ENCODE results near the gene LRRN3.

DNA sequence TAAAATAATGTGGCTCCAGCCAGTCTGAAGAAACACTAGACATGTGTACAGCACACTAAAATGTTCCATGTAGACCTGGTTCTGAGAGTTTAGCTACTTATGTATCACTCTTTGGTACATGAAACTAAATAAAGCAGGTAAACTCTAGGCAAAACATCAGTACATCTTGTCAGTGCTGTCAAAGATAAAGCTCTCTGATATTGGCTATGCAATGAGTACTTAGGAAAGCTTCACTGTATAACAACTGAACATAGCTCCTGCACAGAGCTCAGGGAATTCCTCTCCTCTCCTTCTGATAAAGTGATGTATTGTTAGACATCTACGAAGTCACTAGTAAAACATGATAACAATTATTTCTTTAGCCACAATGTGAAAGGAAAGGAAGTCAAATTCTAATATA lies 3.5 kb downstream of the LRRN3 start:
- TF ChIP-seq, protein P1, sequence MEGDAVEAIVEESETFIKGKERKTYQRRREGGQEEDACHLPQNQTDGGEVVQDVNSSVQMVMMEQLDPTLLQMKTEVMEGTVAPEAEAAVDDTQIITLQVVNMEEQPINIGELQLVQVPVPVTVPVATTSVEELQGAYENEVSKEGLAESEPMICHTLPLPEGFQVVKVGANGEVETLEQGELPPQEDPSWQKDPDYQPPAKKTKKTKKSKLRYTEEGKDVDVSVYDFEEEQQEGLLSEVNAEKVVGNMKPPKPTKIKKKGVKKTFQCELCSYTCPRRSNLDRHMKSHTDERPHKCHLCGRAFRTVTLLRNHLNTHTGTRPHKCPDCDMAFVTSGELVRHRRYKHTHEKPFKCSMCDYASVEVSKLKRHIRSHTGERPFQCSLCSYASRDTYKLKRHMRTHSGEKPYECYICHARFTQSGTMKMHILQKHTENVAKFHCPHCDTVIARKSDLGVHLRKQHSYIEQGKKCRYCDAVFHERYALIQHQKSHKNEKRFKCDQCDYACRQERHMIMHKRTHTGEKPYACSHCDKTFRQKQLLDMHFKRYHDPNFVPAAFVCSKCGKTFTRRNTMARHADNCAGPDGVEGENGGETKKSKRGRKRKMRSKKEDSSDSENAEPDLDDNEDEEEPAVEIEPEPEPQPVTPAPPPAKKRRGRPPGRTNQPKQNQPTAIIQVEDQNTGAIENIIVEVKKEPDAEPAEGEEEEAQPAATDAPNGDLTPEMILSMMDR (IDR thresholded peaks at IDR 0.05; ENCODE audit: poor library complexity) = no peak
- TF ChIP-seq EZH2 (IDR thresholded peaks at IDR 0.05; ENCODE audit: borderline replicate concordance) = no peak

Measured in hepatocyte (in vitro differentiated cells).